HG03060 (cell line): ENCODE data around the gene GRM8.
"Not testable (repeated sequence)": the region's sequence is repeated elsewhere in the genome, so short reads cannot be mapped to it uniquely, and the experiment has no call there.

ENCODE experiments used
- ATAC-seq: cut with Tn5 transposase; IDR thresholded peaks from one replicate; pipeline ENCODE4 v1.9.1; 2021; ENCODE audit warnings: low read depth, moderate number of reproducible peaks; ENCODE audit not compliant: unreplicated experiment

GRM8 gene

GRCh38 chr7:126690104-126690503 is 562.6 kb downstream of the GRM8 start:
- no peak for ATAC-seq

DNA sequence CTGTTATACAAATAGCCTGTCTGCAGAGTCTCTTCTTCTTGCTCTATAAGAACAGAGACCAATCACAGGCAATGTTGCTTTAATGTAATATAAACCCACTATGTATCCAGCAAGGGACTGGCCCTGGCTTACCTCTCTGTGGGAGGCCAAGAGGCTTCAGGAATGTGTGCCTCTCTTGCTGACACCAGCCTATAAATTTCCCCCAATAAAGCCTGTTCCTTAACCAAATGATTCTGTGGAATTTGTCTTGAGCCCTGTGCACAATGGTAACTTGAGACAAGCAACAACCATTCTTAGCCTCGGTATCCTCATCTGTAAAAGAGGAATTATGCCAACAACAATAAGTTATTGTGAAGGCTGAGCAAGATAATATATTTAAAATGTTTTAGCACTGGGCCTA is 563.7 kb downstream of the GRM8 start:
- no peak for ATAC-seq

DNA sequence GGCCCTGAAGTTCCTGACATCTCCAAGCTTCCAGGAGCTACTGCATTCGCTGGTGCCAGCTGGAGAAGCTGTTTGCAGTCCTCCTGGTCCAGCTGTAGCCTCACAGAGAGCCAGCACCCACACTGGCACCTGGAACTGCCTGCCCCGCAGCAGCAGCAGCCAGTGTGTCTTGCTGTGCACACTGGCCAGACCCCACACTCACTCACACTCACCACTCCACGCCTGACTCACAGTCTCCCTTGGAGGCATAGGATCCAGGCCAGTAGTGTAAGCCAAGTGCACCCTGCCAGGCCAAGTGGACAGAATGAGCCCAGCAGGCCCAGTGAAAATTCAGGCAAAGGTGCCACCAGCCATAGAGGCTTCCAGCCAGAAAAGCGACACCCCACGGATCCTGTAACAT is 566.3 kb downstream of the GRM8 start:
- ATAC-seq = no peak

DNA sequence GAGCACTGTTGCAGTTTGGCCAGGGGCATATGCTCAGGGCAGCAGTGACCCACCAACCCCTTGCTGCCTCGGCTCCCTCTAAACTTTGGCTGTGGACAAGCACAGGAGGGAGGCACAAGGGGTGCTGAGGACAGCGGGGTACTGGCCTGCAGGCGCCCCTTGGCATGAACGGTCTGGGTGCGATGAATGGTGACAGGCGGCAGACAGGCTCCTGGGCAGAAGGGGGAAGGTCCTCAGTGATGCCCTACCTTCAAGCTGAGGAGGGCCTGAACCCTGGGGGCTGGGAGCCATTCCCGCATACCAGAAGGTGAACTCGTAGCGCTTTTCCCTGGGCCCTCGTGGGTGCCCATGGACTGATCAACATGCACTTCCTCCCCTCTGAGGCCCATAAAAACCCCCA is 567.1 kb downstream of the GRM8 start:
- ATAC-seq = no peak

GRCh38 chr7:126685018-126685573 is 567.6 kb downstream of the GRM8 start:
- no peak for ATAC-seq

GRCh38 chr7:126682176-126682575 is 570.6 kb downstream of the GRM8 start:
- ATAC-seq = no peak

- not testable (repeated sequence) for ATAC-seq
These were observed 584.0 kb downstream of the GRM8 start for GRCh38 chr7:126668762-126669161.

DNA sequence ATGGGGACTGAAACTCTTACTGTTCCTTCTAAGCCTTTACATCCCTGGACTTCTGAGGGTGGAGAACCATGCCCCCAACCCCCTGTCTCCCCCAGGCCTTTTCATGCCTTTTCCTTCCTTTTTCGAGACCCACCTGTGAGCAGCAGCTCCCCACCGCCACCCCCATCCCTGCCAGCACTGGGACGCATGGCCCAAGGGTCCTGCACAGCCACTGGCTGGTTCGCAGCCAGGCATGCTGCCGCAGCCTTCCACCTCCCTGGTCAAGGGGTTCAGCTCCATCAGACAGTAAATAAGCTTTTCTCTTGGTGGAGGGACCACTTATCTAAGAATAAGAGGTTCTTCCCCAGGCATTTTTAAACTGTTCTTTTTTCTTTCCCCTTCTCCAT is 584.4 kb downstream of the GRM8 start:
- ATAC-seq = no peak

GRCh38 chr7:126667742-126668366 is 584.9 kb downstream of the GRM8 start:
- no peak for ATAC-seq

GRCh38 chr7:126662856-126663255 is 589.9 kb downstream of the GRM8 start:
- ATAC-seq = no peak

GRCh38 chr7:126659124-126659523 is 593.6 kb downstream of the GRM8 start:
- ATAC-seq = peak; percentile 74

DNA sequence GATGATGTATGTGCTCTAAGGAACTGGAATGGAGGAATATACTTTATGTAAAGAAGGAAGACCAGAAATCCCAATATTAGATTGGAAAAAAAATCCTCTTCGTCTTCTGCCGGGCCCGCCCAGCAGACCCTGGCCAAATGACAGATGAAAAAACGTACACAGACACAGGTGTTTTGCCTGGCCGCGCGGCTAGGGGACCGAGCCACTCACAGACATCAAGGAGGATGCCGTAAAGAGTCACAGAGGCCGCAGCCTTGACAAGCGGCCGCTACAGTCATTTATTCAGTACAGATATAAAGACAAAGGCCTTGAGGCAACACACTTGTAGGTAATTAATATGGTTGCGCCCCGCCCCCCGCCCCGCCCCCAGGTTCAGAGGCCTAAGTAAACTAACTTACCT is 594.1 kb downstream of the GRM8 start:
- ATAC-seq = no peak

DNA sequence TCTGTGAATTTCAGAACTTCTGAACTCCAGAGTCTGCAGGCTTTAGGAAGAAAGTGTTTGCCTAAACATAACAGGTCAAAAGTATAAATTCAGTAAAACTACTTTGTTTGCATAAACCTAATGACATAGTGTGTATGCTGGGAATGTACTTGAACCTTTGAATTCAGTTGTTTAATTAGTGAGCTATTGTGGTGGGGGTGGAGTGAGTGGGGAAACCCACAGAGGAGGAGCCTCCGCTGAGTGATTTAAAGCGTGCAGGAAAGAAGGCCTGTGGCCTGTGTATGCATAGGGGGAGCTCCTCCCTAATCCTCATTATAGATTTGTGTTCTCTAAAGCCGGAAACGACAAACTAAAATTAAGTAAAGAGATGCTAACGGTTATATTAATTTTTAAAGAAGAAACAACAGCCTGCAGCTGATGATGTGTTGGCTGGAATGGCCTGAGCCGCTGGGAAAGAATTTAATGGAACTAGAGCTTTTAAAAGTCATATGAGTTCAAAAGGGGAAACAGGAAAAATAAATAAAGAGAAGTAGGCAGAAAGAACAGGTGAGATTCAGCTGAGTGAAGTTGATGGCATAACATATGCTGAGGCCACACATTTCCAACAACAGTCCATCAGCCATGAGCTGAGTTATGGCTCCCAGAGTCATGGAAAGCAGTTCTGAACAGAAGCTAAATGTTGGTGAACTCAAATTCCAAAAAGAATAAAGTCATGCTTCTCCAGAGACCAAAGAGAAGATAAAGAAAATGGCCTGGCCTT is 595.0 kb downstream of the GRM8 start:
- ATAC-seq = peak; percentile 78

GRCh38 chr7:126657137-126657536 is 595.6 kb downstream of the GRM8 start:
- ATAC-seq = no peak

GRCh38 chr7:126656165-126656564 is 596.6 kb downstream of the GRM8 start:
- ATAC-seq = no peak

DNA sequence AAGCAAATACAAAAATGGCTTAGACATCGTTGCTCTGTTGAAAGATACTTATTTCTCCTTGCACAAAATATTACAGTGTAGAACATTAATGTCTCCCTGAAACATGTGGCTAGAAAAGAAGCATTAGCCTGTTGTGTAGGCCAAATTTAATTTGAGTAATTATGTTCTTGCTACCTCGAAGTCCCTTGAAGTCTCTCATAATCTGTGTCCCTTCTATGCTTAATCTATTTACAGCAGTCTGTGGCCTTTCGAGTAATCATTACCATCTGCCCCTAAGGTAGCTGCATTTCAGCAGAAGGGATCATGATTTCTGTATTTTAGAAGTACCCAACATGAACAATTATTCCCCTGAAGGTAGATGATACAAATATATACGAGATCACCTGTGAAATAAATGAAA is 615.2 kb downstream of the GRM8 start:
- ATAC-seq = no peak

- ATAC-seq = no peak
These were observed 617.2 kb downstream of the GRM8 start for GRCh38 chr7:126635545-126635944.

DNA sequence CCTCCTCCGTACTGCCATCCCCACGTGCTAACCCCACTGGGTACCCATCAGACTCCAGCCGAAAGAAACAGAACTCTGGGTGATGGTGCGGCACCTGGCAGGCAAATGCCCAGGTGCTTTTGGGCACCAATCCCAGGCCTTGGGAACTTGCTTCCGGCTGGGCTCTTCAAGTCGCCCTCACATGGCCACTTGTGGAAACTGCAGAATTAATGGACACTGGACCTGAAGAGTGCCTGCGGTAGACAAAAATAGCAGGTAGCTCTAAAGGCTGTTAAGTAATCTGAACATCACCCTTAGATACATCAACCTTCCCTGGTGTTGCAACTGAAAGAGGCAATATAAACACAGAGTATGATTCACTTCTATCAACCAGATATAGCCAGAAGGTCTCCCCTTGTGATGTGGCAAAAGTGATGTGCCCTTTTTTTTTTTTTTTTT is 644.4 kb downstream of the GRM8 start:
- ATAC-seq = no peak

DNA sequence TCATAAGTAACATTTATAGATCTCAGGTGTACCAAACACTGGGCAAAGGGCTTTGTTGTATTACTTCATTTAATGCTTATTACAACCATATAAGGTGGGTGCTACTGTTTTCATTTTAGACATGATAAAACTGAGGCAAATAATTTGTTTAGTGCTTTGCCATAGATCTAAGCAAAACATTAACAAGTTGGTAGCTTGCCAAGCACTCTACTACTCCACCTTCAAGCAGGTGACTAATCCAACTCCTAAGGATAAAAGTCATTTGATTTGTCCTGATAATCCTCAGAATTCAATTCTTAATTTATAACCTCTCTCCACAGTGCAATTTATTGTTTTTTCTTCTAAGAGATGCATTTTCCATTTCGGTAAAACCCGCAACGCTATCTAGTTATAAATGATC is 646.4 kb downstream of the GRM8 start:
- no peak for ATAC-seq

- ATAC-seq = no peak
These were observed 647.2 kb downstream of the GRM8 start for GRCh38 chr7:126605553-126605952.

- ATAC-seq = no peak
These were observed 647.7 kb downstream of the GRM8 start for GRCh38 chr7:126605056-126605455.
